HUDEP-2 (cell line): Measurements from ENCODE around the gene AKT3.
A peak's percentile ranks its signal among the peaks of the same experiment; 100 is the strongest.
"Not testable (repeated sequence)": the region's sequence is repeated elsewhere in the genome, so short reads cannot be mapped to it uniquely, and the experiment has no call there.

ENCODE experiments used
- DNase-seq, 76 experiments: peaks; one replicate each; lab custom pipeline; 2025; ENCODE audit not compliant: unreplicated experiment in 76 of 76; lab: John Stamatoyannopoulos, UW

The AKT3 gene

DNA sequence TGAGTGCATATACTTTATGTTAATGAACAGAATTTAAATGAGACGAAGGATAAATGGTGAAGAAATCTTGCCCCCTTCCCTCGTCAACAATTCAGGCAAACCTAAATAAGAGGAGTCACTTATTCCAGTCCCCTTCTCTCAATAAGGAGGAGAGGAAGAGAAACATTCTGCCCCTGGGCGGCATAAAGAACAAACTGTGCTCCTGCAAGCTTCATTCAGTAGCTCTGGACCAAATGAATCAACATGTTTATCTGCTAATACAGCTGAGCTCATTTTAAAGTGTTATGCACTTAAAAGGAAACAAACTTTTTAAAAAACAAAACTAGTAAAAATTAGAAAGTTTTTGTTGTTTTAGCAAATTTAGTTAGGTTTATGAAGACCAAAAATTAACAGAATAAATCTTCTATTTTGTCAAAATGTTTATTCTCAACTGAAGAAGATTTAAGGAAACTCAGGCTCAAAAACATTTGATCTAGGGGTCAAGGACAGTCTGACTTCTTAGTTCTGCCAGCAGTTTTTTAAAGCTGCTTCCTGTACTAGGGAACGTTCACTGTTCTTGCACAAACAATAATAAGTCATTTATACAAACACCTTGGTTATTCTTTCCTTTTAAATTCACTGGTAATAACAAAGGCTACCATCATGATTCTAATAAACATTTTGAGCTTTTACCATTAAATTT lies 58.3 kb downstream of the AKT3 start:
- DNase-seq = no peak

GRCh38 chr1:243790404-243790803 lies 59.6 kb downstream of the AKT3 start:
- DNase-seq = no peak

DNA sequence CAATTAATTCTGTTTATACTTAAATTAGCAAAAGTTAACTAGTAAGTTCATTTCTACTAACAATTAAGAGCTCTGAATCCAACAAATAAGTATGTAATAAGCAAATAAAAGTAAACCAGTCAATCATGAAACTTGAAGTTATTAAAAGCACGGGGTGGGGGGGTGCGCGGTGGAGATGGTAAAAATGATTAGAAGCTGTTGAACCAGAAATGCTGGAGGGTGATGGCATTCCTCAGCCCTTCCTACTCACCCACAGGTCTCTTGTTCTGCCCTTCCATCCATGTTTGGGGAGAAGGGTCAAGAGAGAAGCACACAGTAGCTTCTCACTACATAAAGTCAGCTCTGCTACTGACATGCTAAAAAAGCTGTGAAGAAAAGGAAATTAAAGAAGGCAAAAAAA lies 63.5 kb downstream of the AKT3 start:
- no peak for DNase-seq

DNA sequence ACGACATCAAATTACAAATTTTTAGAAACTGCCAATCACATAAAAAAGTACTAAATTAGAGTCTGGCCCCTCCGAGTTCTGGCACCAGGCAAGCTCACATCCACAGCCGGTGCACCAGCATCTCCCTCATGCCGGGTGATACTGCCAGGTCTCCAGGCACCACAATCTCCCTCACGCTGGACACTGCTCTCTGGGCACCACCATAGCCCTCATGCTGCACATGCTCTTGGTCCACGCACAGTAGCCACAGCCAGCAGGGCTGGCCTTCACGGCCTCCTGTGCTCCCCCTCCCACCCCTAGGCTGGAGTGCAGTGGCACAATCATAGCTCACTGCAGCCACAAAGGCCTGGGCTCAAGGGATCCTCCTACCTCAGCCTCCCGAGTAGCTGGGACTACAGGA lies 65.5 kb downstream of the AKT3 start:
- no peak for DNase-seq

DNA sequence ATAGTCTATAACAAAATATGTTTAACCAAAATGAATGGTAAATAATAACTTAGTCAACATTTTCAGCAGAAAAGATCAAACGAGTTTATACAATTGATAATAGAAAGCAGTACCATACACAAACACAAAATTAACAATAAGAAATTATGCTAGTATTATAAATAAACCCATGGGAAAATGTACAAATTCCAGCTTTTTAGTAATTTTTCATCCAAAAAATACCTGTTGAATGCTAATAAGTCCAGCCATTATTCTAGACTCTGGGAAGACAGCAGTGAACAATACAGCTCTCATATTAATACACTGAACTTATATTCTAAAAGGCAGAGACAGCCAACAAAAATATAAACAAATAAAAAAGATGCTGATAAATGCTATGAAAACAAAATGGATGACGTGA lies 66.3 kb downstream of the AKT3 start:
- no peak for DNase-seq

DNA sequence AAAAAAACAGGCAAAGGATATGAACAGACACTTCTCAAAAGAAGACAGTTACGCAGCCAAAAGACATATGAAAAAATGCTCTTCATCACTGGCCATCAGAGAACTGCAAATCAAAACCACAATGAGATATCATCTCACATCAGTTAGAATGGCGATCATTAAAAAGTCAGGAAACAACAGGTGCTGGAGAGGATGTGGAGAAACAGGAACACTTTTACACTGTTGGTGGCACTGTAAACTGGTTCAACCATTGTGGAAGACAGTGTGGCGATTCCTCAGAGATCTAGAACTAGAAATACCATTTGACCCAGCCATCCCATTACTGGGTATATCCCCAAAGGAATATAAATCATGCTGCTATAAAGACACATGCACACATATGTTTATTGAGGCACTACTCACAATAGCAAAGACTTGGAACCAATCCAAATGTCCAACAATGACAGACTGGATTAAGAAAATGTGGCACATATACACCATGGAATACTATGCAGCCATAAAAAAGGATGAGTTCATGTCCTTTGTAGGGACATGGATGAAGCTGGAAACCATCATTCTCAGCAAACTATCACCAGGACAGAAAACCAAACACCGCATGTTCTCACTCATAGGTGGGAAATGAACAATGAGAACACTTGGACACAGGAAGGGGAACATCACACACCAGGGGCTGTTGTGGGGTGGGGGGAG lies 77.5 kb downstream of the AKT3 start:
- DNase-seq = not testable (repeated sequence)

- DNase-seq = no peak
These were observed 79.2 kb downstream of the AKT3 start for GRCh38 chr1:243770860-243771259.

DNA sequence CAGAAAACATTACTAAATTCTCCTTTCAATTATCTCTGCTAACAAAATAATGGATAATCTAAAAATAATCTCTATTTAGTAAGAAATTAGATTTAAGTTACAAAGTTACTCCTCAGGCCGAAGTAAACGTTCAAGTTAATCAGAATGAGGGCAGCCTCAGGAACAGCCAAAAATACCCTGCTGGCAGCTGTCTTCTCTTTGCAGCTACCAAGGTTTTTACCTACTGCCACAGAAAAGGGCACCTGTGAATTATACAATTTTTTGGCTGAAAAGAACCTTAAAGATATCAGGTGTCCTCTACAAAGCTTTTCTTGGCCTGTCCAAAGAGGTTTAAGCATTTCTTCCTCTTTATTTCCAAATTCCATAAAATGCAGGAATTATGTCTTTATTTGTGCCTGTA lies 84.4 kb downstream of the AKT3 start:
- no peak for DNase-seq

GRCh38 chr1:243763806-243764205 lies 86.2 kb downstream of the AKT3 start:
- no peak for DNase-seq

- DNase-seq = no peak
These were observed 91.4 kb downstream of the AKT3 start for GRCh38 chr1:243758647-243759046.

DNA sequence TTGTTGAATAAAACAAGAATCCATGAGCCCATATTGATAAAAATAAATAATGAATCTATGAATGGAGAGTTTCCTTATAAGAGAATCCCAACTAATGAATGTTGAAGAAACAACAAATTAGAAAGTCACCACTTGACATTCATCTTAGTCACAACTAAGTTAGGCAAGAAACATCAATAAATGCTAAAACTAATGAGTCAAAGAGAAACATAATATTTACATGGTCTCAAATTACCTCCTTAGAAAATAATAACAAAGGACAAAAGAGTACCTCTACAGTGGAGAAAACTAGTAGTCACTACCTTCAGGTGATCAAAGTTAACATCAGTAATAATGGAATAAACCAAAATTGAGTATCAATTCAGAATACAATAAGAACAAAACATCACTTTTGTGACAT lies 93.5 kb downstream of the AKT3 start:
- no peak for DNase-seq

GRCh38 chr1:243754348-243754747 lies 95.7 kb downstream of the AKT3 start:
- DNase-seq = no peak

- DNase-seq = no peak
These were observed 98.5 kb downstream of the AKT3 start for GRCh38 chr1:243751506-243751905.

DNA sequence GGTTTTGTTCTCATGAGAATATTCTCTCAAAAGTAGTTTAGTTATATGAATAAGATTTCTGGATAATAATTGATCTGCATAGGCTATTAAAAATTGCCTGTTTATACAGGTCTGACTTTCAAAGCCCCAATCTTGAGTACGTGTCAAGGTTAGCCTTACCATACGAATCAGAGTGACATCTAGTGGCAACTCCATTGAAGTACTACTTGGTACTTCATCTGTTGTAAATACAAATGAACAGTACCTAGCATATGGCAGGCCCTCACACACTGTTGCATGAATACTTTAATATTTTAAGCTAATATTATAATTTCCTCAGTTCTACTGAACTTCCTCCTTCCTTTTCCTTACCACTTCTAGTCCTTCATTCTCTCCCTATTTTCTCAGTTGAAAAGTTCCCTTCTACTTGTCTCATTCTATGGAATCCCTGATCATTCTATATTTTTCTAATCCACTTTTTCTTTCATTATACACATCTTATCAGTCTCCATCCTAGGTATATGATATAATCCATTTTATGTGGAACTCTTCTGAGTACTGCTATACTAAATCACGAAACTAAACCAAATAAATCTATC lies 101.2 kb downstream of the AKT3 start:
- peak in 27 of 76 experiments; percentile 2 to 57 (median 23) for DNase-seq

- no peak for DNase-seq
These were observed 101.8 kb downstream of the AKT3 start for GRCh38 chr1:243748227-243748626.

DNA sequence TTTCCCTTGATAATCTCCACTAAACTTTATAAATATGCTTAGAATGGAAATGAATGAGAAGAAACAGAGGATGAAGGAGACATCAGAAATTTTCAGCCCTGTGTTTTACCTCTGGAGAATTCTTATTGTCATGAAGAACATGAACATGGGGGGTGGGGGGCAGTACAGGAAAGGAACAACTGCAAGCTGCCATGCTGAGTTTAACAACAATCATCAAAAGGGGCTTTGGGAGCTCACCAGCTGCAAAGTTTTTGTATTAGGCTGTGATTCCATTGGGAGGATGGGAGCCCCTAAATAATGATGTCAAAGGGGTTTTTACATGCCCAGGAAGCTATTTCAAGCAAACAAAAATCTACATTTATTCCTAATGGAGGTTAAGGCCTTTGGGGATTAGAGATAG lies 103.3 kb downstream of the AKT3 start:
- DNase-seq = no peak

DNA sequence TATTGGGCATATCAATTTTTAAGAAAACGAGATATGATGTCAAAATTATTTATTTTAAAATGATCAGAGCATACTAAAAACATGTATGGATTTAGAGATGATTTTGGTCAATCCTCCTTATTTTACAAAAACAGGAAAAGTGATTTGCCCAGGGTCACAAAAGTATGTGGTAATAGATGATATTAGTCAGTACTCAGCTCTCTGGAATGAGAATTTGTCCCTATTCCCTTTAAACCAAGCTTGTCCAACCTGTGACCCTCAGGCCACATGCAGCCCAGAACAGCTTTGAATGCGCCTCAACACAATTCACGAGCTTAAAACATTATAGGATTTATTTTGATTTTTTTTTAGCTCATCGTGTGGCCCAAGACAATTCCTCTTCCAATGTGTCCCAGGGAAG lies 104.7 kb downstream of the AKT3 start:
- no peak for DNase-seq

DNA sequence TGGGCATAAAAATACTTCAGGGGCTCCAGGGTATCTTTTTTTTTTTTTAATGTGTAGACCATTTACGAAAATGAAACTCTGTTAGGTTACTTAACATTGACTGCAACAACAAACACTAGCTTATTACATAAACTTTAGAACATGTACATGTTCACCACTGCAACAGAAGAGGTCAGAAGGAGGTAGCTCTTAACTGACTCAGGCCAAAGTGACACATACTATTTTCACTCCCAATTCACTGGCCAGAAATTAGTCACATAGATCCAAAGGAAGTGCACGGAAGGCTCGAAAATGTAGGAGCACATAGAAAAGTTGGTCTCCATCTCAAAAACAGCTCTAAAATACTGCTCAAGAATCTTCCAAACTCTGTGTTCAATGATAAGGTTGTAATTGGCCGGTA lies 107.2 kb downstream of the AKT3 start:
- DNase-seq = no peak

GRCh38 chr1:243740255-243740999 lies 109.6 kb downstream of the AKT3 start:
- DNase-seq = no peak

DNA sequence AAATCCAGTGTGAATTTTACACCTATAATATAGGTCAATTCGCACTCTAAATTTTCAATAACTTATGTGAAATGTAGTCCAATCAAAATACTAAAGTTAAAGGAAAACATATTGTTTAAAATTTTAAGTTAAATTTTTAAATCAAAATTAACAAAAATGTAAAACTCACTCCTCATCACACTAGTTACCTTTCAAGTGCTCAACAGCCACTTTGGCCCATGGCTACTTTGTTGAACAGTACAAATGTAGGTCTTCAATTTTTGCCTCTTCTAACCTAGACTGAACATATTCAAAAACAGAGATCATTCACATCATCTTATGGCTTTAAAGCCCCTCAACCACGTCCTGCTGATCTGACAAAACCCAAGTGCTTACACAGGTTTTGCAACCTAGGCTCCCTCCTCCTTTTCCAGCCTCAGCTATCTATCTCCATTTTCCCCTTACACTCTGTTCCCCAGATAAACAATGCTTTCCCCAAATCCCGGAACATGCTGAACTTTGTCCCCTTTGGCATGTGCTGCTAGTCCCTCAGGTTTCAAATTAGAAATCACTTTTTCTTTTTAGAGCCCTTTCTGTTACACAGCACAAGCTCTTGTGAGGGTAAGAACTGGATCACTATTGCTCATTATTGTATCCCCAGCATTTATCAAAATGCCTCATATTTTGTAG lies 110.6 kb downstream of the AKT3 start:
- no peak for DNase-seq

GRCh38 chr1:243738020-243738419 lies 112.0 kb downstream of the AKT3 start:
- DNase-seq = no peak
